Endothelial cell of umbilical vein (primary cell): Measurements from ENCODE around the gene TBC1D16. TPM values are rescaled to one million over a fixed set of nuclear protein-coding genes. Genes with fewer than 3 reads are reported as not detected.

Source experiments
- BruUV-seq: library from RNA; stranded (reverse); fragments of 400-500 nt; replicated peaks from 2 replicates; lab custom pipeline; 2021; lab: Mats Ljungman, UMichigan
- CTCF ChIA-PET: fragments of 300-600, 350-600 bp; sonication (Branson Sonifier 250); formaldehyde crosslinking; loops from one replicate; lab custom pipeline; 2021; ENCODE audit warnings: antibody characterized with exemption, inconsistent platforms; lab: Charles Lee
- POLR2A ChIA-PET: fragments of 300-600, 350-600 bp; sonication (Branson Sonifier 250); formaldehyde crosslinking; loops from one replicate; lab custom pipeline; 2021; ENCODE audit warnings: antibody characterized with exemption, inconsistent platforms; lab: Charles Lee
- DNase-seq: peaks from one replicate; pipeline ENCODE4 v3.0.0-alpha.2; 2011; ENCODE audit warnings: low read depth, low spot score
- FAIRE-seq: peaks from 2 replicates; lab custom pipeline; 2011; peaks lifted over from hg19 to GRCh38; lab: Jason Lieb, UNC
- H2AFZ ChIP-seq: 2 replicates; pipeline ENCODE4 v1.6.0; 2012; ENCODE audit warnings: low read depth, low read length, control low read depth, inconsistent platforms
- H3K27ac ChIP-seq: 2 replicates; pipeline ENCODE4 v1.5.1; 2011; ENCODE audit warnings: low read depth, mild to moderate bottlenecking, control low read depth, low read length, moderate library complexity; ENCODE audit not compliant: insufficient read depth
- H3K27me3 ChIP-seq, 2 experiments: 2 replicates each; pipeline versions ENCODE4 v1.6.0 to v1.6.1; 2011; ENCODE audit warnings: low read length in 2 of 2, mixed read lengths in 1 of 2; ENCODE audit not compliant: control insufficient read depth in 2 of 2, insufficient read depth in 2 of 2
- H3K36me3 ChIP-seq, 2 experiments: 2 replicates in 1 of 2; 3 replicates in 1 of 2; pipeline ENCODE4 v1.5.1; 2011; ENCODE audit warnings: low read length in 2 of 2, mild to moderate bottlenecking in 1 of 2, moderate library complexity in 1 of 2; ENCODE audit not compliant: control insufficient read depth in 2 of 2, insufficient read depth in 2 of 2; ENCODE audit errors: extremely low read depth in 1 of 2
- H3K4me1 ChIP-seq: 3 replicates; pipeline ENCODE4 v1.5.1; 2011; ENCODE audit warnings: mild to moderate bottlenecking, low read length; ENCODE audit not compliant: control insufficient read depth, insufficient read depth; ENCODE audit errors: extremely low read depth
- H3K4me2 ChIP-seq: 2 replicates; pipeline ENCODE4 v1.6.1; 2011; ENCODE audit warnings: low read length, control low read depth, mixed read lengths; ENCODE audit not compliant: insufficient read depth
- H3K4me3 ChIP-seq, 3 experiments: fragments of 200-600 bp in 1 of 3; sonication (generic), shearing (Covaris generic) in 1 of 3; replicated peaks in 1 of 3; 2 replicates each; pipeline ENCODE4 v1.5.1; 2011 to 2016; ENCODE audit warnings: control low read depth in 3 of 3, low read length in 3 of 3, mild to moderate bottlenecking in 2 of 3, inconsistent platforms in 1 of 3, low read depth in 1 of 3, moderate library complexity in 1 of 3; ENCODE audit not compliant: insufficient read depth in 1 of 3
- H3K79me2 ChIP-seq: 2 replicates; pipeline ENCODE4 v1.6.0; 2012; ENCODE audit warnings: low read length, inconsistent platforms; ENCODE audit not compliant: control insufficient read depth, insufficient read depth
- H3K9ac ChIP-seq: replicated peaks from 2 replicates; pipeline ENCODE3; 2011; ENCODE audit warnings: low read length, control low read depth; ENCODE audit not compliant: insufficient read depth; ENCODE audit errors: extremely low read depth
- H3K9me1 ChIP-seq: replicated peaks from 3 replicates; pipeline ENCODE4 v1.6.0; 2011; ENCODE audit warnings: mild to moderate bottlenecking, low read length; ENCODE audit not compliant: control insufficient read depth, insufficient read depth; ENCODE audit errors: extremely low read depth
- H3K9me3 ChIP-seq: replicated peaks from 2 replicates; pipeline ENCODE4 v1.5.1; 2012; ENCODE audit warnings: low read length, inconsistent platforms; ENCODE audit not compliant: control insufficient read depth, insufficient read depth
- H4K20me1 ChIP-seq: replicated peaks from 2 replicates; pipeline ENCODE3; 2011; ENCODE audit warnings: mild to moderate bottlenecking, low read length; ENCODE audit not compliant: control insufficient read depth, insufficient read depth; ENCODE audit errors: extremely low read depth
- EZH2 ChIP-seq: IDR thresholded peaks from 2 replicates; pipeline ENCODE4 v1.6.1; 2012; ENCODE audit warnings: borderline replicate concordance, low read depth, mild to moderate bottlenecking, moderate library complexity, low read length, inconsistent platforms; ENCODE audit not compliant: severe bottlenecking
- FOS ChIP-seq: IDR thresholded peaks from 2 replicates; pipeline ENCODE4 v1.6.1; 2011; ENCODE audit warnings: mild to moderate bottlenecking, low read length, moderate library complexity, borderline replicate concordance; ENCODE audit not compliant: insufficient read depth
- JUN ChIP-seq: IDR thresholded peaks from 2 replicates; pipeline ENCODE4 v1.6.1; 2011; ENCODE audit warnings: borderline replicate concordance, low read depth; ENCODE audit not compliant: insufficient read length, insufficient read depth
- MAX ChIP-seq: IDR thresholded peaks from 2 replicates; pipeline ENCODE4 v1.6.1; 2011; ENCODE audit not compliant: insufficient read depth, insufficient read length
- MYC ChIP-seq: IDR thresholded peaks from one replicate; pipeline ENCODE4 v1.6.1; 2011; ENCODE audit warnings: mild to moderate bottlenecking, low read depth, low read length
- POLR2A ChIP-seq: IDR thresholded peaks from 2 replicates; pipeline ENCODE4 v1.6.1; 2012; ENCODE audit warnings: low read depth, mild to moderate bottlenecking, control low read depth, low read length
- dilution Hi-C: fragments of 300-500 bp; cut with MboI; formaldehyde crosslinking; loops from one replicate; pipeline ENCODE4 v1.15.0; 2019; ENCODE audit warnings: low sequenced_read_pairs; ENCODE audit not compliant: extremely low pct_ligation_motif_present
- intact Hi-C: fragments of 100-400 bp; cut with micrococcal nuclease; formaldehyde crosslinking; loops from one replicate; pipeline ENCODE4 v1.10.0; 2022
- polyA plus RNA-seq, 4 experiments: library from polyadenylated mRNA; depleted of rRNA in 3 of 4; stranded (reverse) in 3 of 4; unstranded in 1 of 4; fragments of >200 nt; gene quantifications; 2 replicates each; pipeline versions ENCODE4 v1.2.1 to v1.2.3, GENCODE V29; 2011 to 2012; ENCODE audit warnings: missing spikeins in 1 of 4
- total RNA-seq: library from RNA; stranded (reverse); gene quantifications from 2 replicates; pipeline ENCODE4 v1.2.3, GENCODE V29; 2021

Gene TBC1D16
- total and polyA plus RNA-seq, 2 donors (not counting 3 experiments of a cell fraction or from before 2014, with no cell fraction given) = 12.9 to 48.6 TPM

- BruUV-seq = no TSS peak
- Histone ChIP-seq H3K4me2 (peak overlapping the region; percentile 85), H3K9ac (no peak overlapping the region), H3K4me1 (peaks cover 23% of the 10 kb centered on the region), H3K9me1 (no peaks in the 10 kb centered on the region), H2AFZ (no peak overlapping the region), H3K4me3 (no peak overlapping the region), H4K20me1 (no peaks in the 10 kb centered on the region), H3K36me3 (no peaks in the 10 kb centered on the region), H3K79me2 (peaks cover 3% of the 10 kb centered on the region), H3K27ac (peak overlapping the region; percentile 80), H3K27me3 (no peaks in the 10 kb centered on the region), H3K9me3 (no peaks in the 10 kb centered on the region)
- no peak for FAIRE-seq
- intact Hi-C loops (loop anchor here (5.0 kb wide), 1 partner anchor 55 kb away; no protein-coding TSS in a partner anchor), dilution Hi-C loops (no loop called here)
- CTCF ChIA-PET = interaction anchor here (1.0 to 2.0 kb wide), 5 partner anchors 142 to 241 kb away, joined by 3 to 10 read pairs (median 4); partner anchors contain the start of gene CBX4
- no peak for DNase-seq
- TF ChIP-seq EZH2 (no peak), MAX (no peak), MYC (no peak), JUN (no peak), POLR2A (no peak), FOS (no peak)
- POLR2A ChIA-PET = no interaction called here
Measured at GRCh38 chr17:79987187-79987934, 48.3 kb downstream of the TBC1D16 start.
